Spleen (tissue), 13 donors: ENCODE measurements around the gene METTL9. TPM values are rescaled to one million over a fixed set of nuclear protein-coding genes. Genes with fewer than 3 reads are reported as not detected.
A peak's percentile ranks its signal among the peaks of the same experiment; 100 is the strongest.
"Not testable (repeated sequence)": the region's sequence is repeated elsewhere in the genome, so short reads cannot be mapped to it uniquely, and the experiment has no call there.

Experiments used
- DNase-seq: peaks from one replicate; pipeline ENCODE4 v3.0.0-alpha.2; 2020
- H3K27ac ChIP-seq, 8 donors: fragments of 200-600 bp; sonication (generic) in 7 of 8; 1 replicate in 4 of 8; 2 replicates in 4 of 8; pipeline versions ENCODE4 v1.5.0 to v1.8.0; 2016 to 2021; ENCODE audit warnings: inconsistent platforms in 4 of 8, mild to moderate bottlenecking in 4 of 8, moderate library complexity in 1 of 8
- H3K27me3 ChIP-seq, 7 donors: fragments of 200-600 bp; sonication (generic) in 6 of 7; replicated peaks in 1 of 7; 1 replicate in 4 of 7; 2 replicates in 3 of 7; pipeline versions ENCODE4 v1.5.0 to v1.8.0; 2016 to 2021; ENCODE audit warnings: inconsistent platforms in 3 of 7, mild to moderate bottlenecking in 1 of 7
- H3K36me3 ChIP-seq, 6 donors: fragments of 200-600 bp; sonication (generic) in 5 of 6; 1 replicate in 4 of 6; 2 replicates in 2 of 6; pipeline versions ENCODE4 v1.5.0 to v1.8.0; 2016 to 2021; ENCODE audit warnings: inconsistent platforms in 2 of 6
- H3K4me1 ChIP-seq, 6 donors: fragments of 200-600 bp; sonication (generic) in 5 of 6; 1 replicate in 3 of 6; 2 replicates in 3 of 6; pipeline versions ENCODE4 v1.5.0 to v1.8.0; 2016 to 2021; ENCODE audit warnings: inconsistent platforms in 3 of 6
- H3K4me3 ChIP-seq, 8 donors: fragments of 200-600 bp; sonication (generic) in 7 of 8; 1 replicate in 4 of 8; 2 replicates in 4 of 8; pipeline versions ENCODE4 v1.5.0 to v1.8.0; 2016 to 2021; ENCODE audit warnings: inconsistent platforms in 4 of 8, mild to moderate bottlenecking in 4 of 8, moderate library complexity in 2 of 8
- H3K9me3 ChIP-seq, 8 donors: fragments of 200-600 bp; sonication (generic) in 7 of 8; 1 replicate in 4 of 8; 2 replicates in 4 of 8; pipeline versions ENCODE4 v1.5.0 to v1.8.0; 2016 to 2021; ENCODE audit warnings: inconsistent platforms in 4 of 8
- CTCF ChIP-seq, 11 experiments: fragments of 200-600 bp in 7 of 11; fragments of 450-650 bp in 4 of 11; sonication (generic) in 4 of 11; IDR thresholded peaks in 8 of 11; conservative IDR thresholded peaks in 3 of 11; 1 replicate in 7 of 11; 2 replicates in 4 of 11; pipeline versions ENCODE4 v1.4.0 to v1.8.0; 2016 to 2021; ENCODE audit warnings: antibody characterized with exemption in 11 of 11, inconsistent platforms in 4 of 11, mild to moderate bottlenecking in 1 of 11
- POLR2A ChIP-seq, 3 donors: fragments of 450-650 bp; IDR thresholded peaks; one replicate each; pipeline ENCODE4 v1.5.1; 2017; ENCODE audit warnings: antibody characterized with exemption in 3 of 3, mild to moderate bottlenecking in 1 of 3
- POLR2AphosphoS5 ChIP-seq, 3 donors: sonication (generic); formaldehyde crosslinking; IDR thresholded peaks; one replicate each; pipeline ENCODE4 v1.5.1; 2017; ENCODE audit warnings: antibody characterized with exemption in 3 of 3
- WGBS, 5 donors: extraction: QIAGEN DNeasy Blood & Tissue Kit in 3 of 5; methylation state at CpG; one replicate each; pipeline versions ENCODE4 v1.1.5 to v1.1.7; 2013 to 2018; 5-methylcytosine and 5-hydroxymethylcytosine counted together
- intact Hi-C: fragments of 100-400 bp; cut with DNase I; formaldehyde crosslinking; loops from one replicate; pipeline ENCODE4 v1.15.0; 2023; ENCODE audit warnings: low total_unique reads
- long read RNA-seq, 2 donors: transcript quantifications; one replicate each; lab custom pipeline, GENCODE V29; 2026
- polyA plus RNA-seq, 3 donors: library from polyadenylated mRNA; stranded (reverse); fragments of 200-250 nt; gene quantifications; one replicate each; pipeline ENCODE4 v1.2.1, GENCODE V29; 2013
- total RNA-seq, 7 donors: library from RNA; depleted of rRNA in 3 of 7; stranded (reverse); fragments of >200 nt in 3 of 7; fragmentation: NEBNext Ultra II Directional in 4 of 7; extraction: Animal tissue kit (Norgen Biotek cat#: 25700) in 4 of 7; gene quantifications; one replicate each; pipeline versions ENCODE4 v1.1.0 to v1.2.1, GENCODE V29; 2016 to 2021
- donor health status: healthy with polysubstance abuse.
- donor health status: DM: no; HTN: no; CAD: no; lungs with moderate emphysema.
- donor health status: DM: no; HTN: no; CAD: no.
- donor health status: Bipolar disorder and iron deficiency.
- donor health status: healthy.
- donor health status: DM: no; HTN: no; CAD: no.
- donor health status: DM: yes; HTN: yes; CAD: no.

METTL9 gene
- total RNA-seq (100 to 1,000 TPM in 5 of 7 donors, 10 to 100 TPM in 2; 88.5 to 247 (median 121) TPM), polyA plus RNA-seq (10 to 100 TPM; 28.5 to 50.6 (median 45.2) TPM)
- long read RNA-seq, donor 1, full-length matches to known transcripts, result 53 of 188 reads
- long read RNA-seq, donor 1, partial matches to known transcripts, result 135 of 188 reads
- long read RNA-seq, donor 1, other reads (novel, unspliced or antisense), result 0 of 188 reads
- long read RNA-seq, donor 2, full-length matches to known transcripts, result 45 of 200 reads
- long read RNA-seq, donor 2, partial matches to known transcripts, result 155 of 200 reads
- long read RNA-seq, donor 2, other reads (novel, unspliced or antisense), result 0 of 200 reads

- peak; percentile 99 for DNase-seq
- H3K9me3 ChIP-seq, result no peaks in the 10 kb centered on the region
- H3K4me3 ChIP-seq, result peak within 1 kb of the TSS; percentile 72 to 93 (median 88)
- H3K27me3 ChIP-seq, result no peaks in the 10 kb centered on the region
- peak within 1 kb of the TSS; percentile 95 to 100 (median 98) for H3K27ac ChIP-seq
- H3K36me3 ChIP-seq, result no peaks in the 10 kb centered on the region
- peaks cover 21 to 65% (median 48%) of the 10 kb centered on the region in 6 donors for H3K4me1 ChIP-seq
- intact Hi-C loops, result no loop called here
- 0 to 1% (median 0%) methylated on average over 55 to 100 of the region's 100 CpGs for WGBS, 5 donors
- TF ChIP-seq POLR2A (IDR thresholded peaks at IDR 0.05) (peak; percentile 4 to 86 (median 84)), POLR2AphosphoS5 (IDR thresholded peaks at IDR 0.05) (peak; percentile 94 to 97 (median 95)), CTCF (IDR thresholded peaks at IDR 0.05 in 8 of 11, conservative IDR thresholded peaks at IDR 0.05 in 3 of 11) (peak in 6 of 11 experiments; percentile 17 to 57 (median 34))
These were observed at the start of gene METTL9 for GRCh38 chr16:21599122-21600030. Gene METTL9 (plus strand): TSS chr16:21599577. CDS start chr16:21599734, 157 bp downstream.

- H3K36me3 ChIP-seq, H3K4me3 ChIP-seq, intact Hi-C loops, H3K27me3 ChIP-seq, H3K9me3 ChIP-seq, H3K27ac ChIP-seq: not testable (repeated sequence)
- DNase-seq, result peak; percentile 73
- WGBS, 5 donors, result 74 to 92% (median 90%) methylated on average over 9 to 17 of the region's 17 CpGs
- peaks cover 5 to 23% (median 8%) of the 10 kb centered on the region in 6 donors for H3K4me1 ChIP-seq
These were observed 49.4 kb upstream of the METTL9 start for GRCh38 chr16:21549975-21550374.

GRCh38 chr16:21550435-21550834, 48.9 kb upstream of the METTL9 start:
- DNase-seq, H3K36me3 ChIP-seq, intact Hi-C loops, H3K27ac ChIP-seq, H3K27me3 ChIP-seq, H3K4me3 ChIP-seq, H3K9me3 ChIP-seq: not testable (repeated sequence)
- H3K4me1 ChIP-seq, result peaks cover 8 to 27% (median 12%) of the 10 kb centered on the region in 6 donors
- WGBS, 5 donors, result 39 to 71% (median 50%) methylated on average over 1 of the region's 5 CpGs

- peaks cover 8 to 29% (median 12%) of the 10 kb centered on the region in 6 donors for H3K4me1 ChIP-seq
- DNase-seq, result peak; percentile 63
- H3K36me3 ChIP-seq, H3K9me3 ChIP-seq, H3K27ac ChIP-seq, intact Hi-C loops, H3K27me3 ChIP-seq, H3K4me3 ChIP-seq: not testable (repeated sequence)
- WGBS, 5 donors, result 91 to 96% (median 93%) methylated on average over 3 to 5 of the region's 7 CpGs; no CpG with 5 or more reads in 1 of the 5 donors
These were observed 48.3 kb upstream of the METTL9 start for GRCh38 chr16:21551076-21551475.

GRCh38 chr16:21551600-21551999, 47.8 kb upstream of the METTL9 start:
- peaks cover 8 to 29% (median 12%) of the 10 kb centered on the region in 6 donors for H3K4me1 ChIP-seq
- intact Hi-C loops, H3K9me3 ChIP-seq, H3K36me3 ChIP-seq, H3K4me3 ChIP-seq, H3K27me3 ChIP-seq, H3K27ac ChIP-seq: not testable (repeated sequence)
- WGBS, 5 donors, result 84 to 92% (median 88%) methylated on average over 8 to 16 of the region's 17 CpGs
- peak; percentile 63 for DNase-seq

- peak; percentile 70 for DNase-seq
- H3K36me3 ChIP-seq, H3K4me3 ChIP-seq, intact Hi-C loops, H3K27ac ChIP-seq, H3K27me3 ChIP-seq, H3K9me3 ChIP-seq: not testable (repeated sequence)
- H3K4me1 ChIP-seq, result peaks cover 8 to 29% (median 12%) of the 10 kb centered on the region in 6 donors
- WGBS, 5 donors, result 85 to 93% (median 89%) methylated on average over 19 of the region's 19 CpGs
These were observed 45.7 kb upstream of the METTL9 start for GRCh38 chr16:21553481-21554296.
